K562 treated with DMSO at 1 percent for 4 hours (cell line): ENCODE measurements around the gene CCDC181. TPM values are rescaled to one million over a fixed set of nuclear protein-coding genes. Genes with fewer than 3 reads are reported as not detected.

ENCODE experiments used
- total RNA-seq: library from RNA; unstranded; fragments of 300-600 nt; gene quantifications from 2 replicates; pipeline ENCODE4 v1.2.3, GENCODE V29; 2022; ENCODE audit not compliant: insufficient read depth

The CCDC181 gene
- not detected in 2 replicates for total RNA-seq

GRCh38 chr1:169427081-169427641 lies at the start of gene CCDC181:
CCDC181 (minus strand) TSS chr1:169427474; CDS start chr1:169424927, 2,547 bp downstream.

GRCh38 chr1:169367686-169368405 lies 59.4 kb downstream of the CCDC181 start, which contains the start of the genes BLZF1 and NME7:
BLZF1 (plus strand) TSS chr1:169368195; CDS start chr1:169369523, 1,328 bp downstream.
NME7 (minus strand) TSS chr1:169367797; CDS start chr1:169367710, 87 bp downstream.

Other genes starting within 250 kb of the CCDC181 start
- 26.7 and 36.4 TPM in 2 replicates for gene NME7, start 59.7 kb downstream of the CCDC181 start, total RNA-seq
- 6.3 and 10.3 TPM in 2 replicates for gene BLZF1, start 59.3 kb downstream of the CCDC181 start, total RNA-seq
- gene SLC19A2, start 58.5 kb upstream of the CCDC181 start, total RNA-seq, result 11.8 and 12.8 TPM in 2 replicates
- gene F5, start 159.0 kb upstream of the CCDC181 start, total RNA-seq, result not detected in 2 replicates
- not detected in 2 replicates for gene SELP, start 202.7 kb upstream of the CCDC181 start, total RNA-seq